ENCODE results near the gene PDCL2. TPM values are rescaled to one million over a fixed set of nuclear protein-coding genes. Genes with fewer than 3 reads are reported as not detected.

The PDCL2 gene
- total RNA-seq, result not detected in 2 replicates

GRCh38 chr4:55592014-55592413 lies at the start of gene PDCL2:
Gene PDCL2 (minus strand): TSS chr4:55592245. CDS start chr4:55592109, 136 bp downstream.

GRCh38 chr4:55635741-55636655 lies 44.0 kb upstream of the PDCL2 start, which contains the start of gene NMU:
Gene NMU (minus strand): TSS chr4:55636298. CDS start chr4:55636192, 106 bp downstream.

GRCh38 chr4:55546756-55547465 lies 45.1 kb downstream of the PDCL2 start, which contains the start of gene CLOCK:
Gene CLOCK (minus strand): TSS chr4:55546909. CDS start chr4:55482785, 64,124 bp downstream.

Other genes starting within 250 kb of the PDCL2 start
- 8.7 and 13.3 TPM in 2 replicates for gene SRD5A3, start 246.0 kb downstream of the PDCL2 start, total RNA-seq
- 105 and 222 TPM in 2 replicates for gene TMEM165, start 196.3 kb downstream of the PDCL2 start, total RNA-seq
- gene CLOCK, start 45.3 kb downstream of the PDCL2 start, total RNA-seq, result 24.7 and 30.3 TPM in 2 replicates
- not detected in 2 replicates for gene NMU, start 44.1 kb upstream of the PDCL2 start, total RNA-seq
- not detected in 2 replicates for gene EXOC1L, start 227.5 kb upstream of the PDCL2 start, total RNA-seq